GM08714 (cell line): Measurements from ENCODE around the gene SRXN1.

ENCODE experiments used
- H3K4me3 ChIP-seq: fragments of 200-500 bp; sonication (Bioruptor generic); 2 replicates; pipeline ENCODE4 v1.5.1; 2014; ENCODE audit warnings: mild to moderate bottlenecking, low read length, inconsistent platforms
- ZNF274 ChIP-seq: IDR thresholded peaks from 2 replicates; pipeline ENCODE4 v1.6.1; 2012; ENCODE audit warnings: mild to moderate bottlenecking, low read depth, low read length

The SRXN1 gene

GRCh38 chr20:640674-641515 lies 12.1 kb downstream of the SRXN1 start:
- no peak for TF ChIP-seq ZNF274
- H3K4me3 ChIP-seq, result no peak overlapping the region

GRCh38 chr20:638579-638978 lies 14.4 kb downstream of the SRXN1 start:
- no peak for TF ChIP-seq ZNF274

GRCh38 chr20:637559-637958 lies 15.4 kb downstream of the SRXN1 start:
- no peak for TF ChIP-seq ZNF274

More at GRCh38 chr20:638579-638978, 14.4 kb downstream of the SRXN1 start:
- no peak overlapping the region for H3K4me3 ChIP-seq

GRCh38 chr20:635893-636338 lies 17.1 kb downstream of the SRXN1 start:
- no peak for TF ChIP-seq ZNF274

More at GRCh38 chr20:637559-637958, 15.4 kb downstream of the SRXN1 start:
- no peak overlapping the region for H3K4me3 ChIP-seq

GRCh38 chr20:635028-635892 lies 17.7 kb downstream of the SRXN1 start:
- H3K4me3 ChIP-seq, result no peak overlapping the region
- no peak for TF ChIP-seq ZNF274

More at GRCh38 chr20:635893-636338, 17.1 kb downstream of the SRXN1 start:
- H3K4me3 ChIP-seq, result no peak overlapping the region

- H3K4me3 ChIP-seq, result no peak overlapping the region
- no peak for TF ChIP-seq ZNF274
Measured at GRCh38 chr20:634148-634925, 18.7 kb downstream of the SRXN1 start.

- TF ChIP-seq ZNF274, result no peak
- no peak overlapping the region for H3K4me3 ChIP-seq
Measured at GRCh38 chr20:631101-631500, 21.9 kb downstream of the SRXN1 start.

GRCh38 chr20:626579-626978 lies 26.4 kb downstream of the SRXN1 start:
- TF ChIP-seq ZNF274, result no peak
- no peak overlapping the region for H3K4me3 ChIP-seq

- no peak overlapping the region for H3K4me3 ChIP-seq
- no peak for TF ChIP-seq ZNF274
Measured at GRCh38 chr20:625360-625932, 27.6 kb downstream of the SRXN1 start.

- no peak overlapping the region for H3K4me3 ChIP-seq
- TF ChIP-seq ZNF274, result no peak
Measured at GRCh38 chr20:623704-624103, 29.3 kb downstream of the SRXN1 start.

- no peak overlapping the region for H3K4me3 ChIP-seq
- TF ChIP-seq ZNF274, result no peak
Measured at GRCh38 chr20:623021-623420, 30.0 kb downstream of the SRXN1 start.

GRCh38 chr20:622161-622560 lies 30.8 kb downstream of the SRXN1 start:
- H3K4me3 ChIP-seq, result no peak overlapping the region

GRCh38 chr20:621125-621756 lies 31.8 kb downstream of the SRXN1 start:
- no peak overlapping the region for H3K4me3 ChIP-seq
- no peak for TF ChIP-seq ZNF274

More at GRCh38 chr20:622161-622560, 30.8 kb downstream of the SRXN1 start:
- no peak for TF ChIP-seq ZNF274

GRCh38 chr20:620246-620645 lies 32.8 kb downstream of the SRXN1 start:
- H3K4me3 ChIP-seq, result no peak overlapping the region

More at GRCh38 chr20:620246-620645, 32.8 kb downstream of the SRXN1 start:
- TF ChIP-seq ZNF274, result no peak
